NCI-H128 (cell line): ENCODE results near the gene ANKRD11.
"Not testable (repeated sequence)": the region's sequence is repeated elsewhere in the genome, so short reads cannot be mapped to it uniquely, and the experiment has no call there.

Experiments used
- DNase-seq: peaks from one replicate; lab custom pipeline; 2025; ENCODE audit not compliant: unreplicated experiment; lab: John Stamatoyannopoulos, UW

Gene ANKRD11

GRCh38 chr16:89409161-89409711, 81.1 kb downstream of the ANKRD11 start:
- no peak for DNase-seq

GRCh38 chr16:89408315-89408714, 82.0 kb downstream of the ANKRD11 start:
- no peak for DNase-seq

- DNase-seq = no peak
These were observed 82.4 kb downstream of the ANKRD11 start for GRCh38 chr16:89407925-89408300.

GRCh38 chr16:89407282-89407924, 83.0 kb downstream of the ANKRD11 start:
- no peak for DNase-seq

GRCh38 chr16:89406277-89406888, 84.0 kb downstream of the ANKRD11 start:
- DNase-seq = no peak

- no peak for DNase-seq
These were observed 85.8 kb downstream of the ANKRD11 start for GRCh38 chr16:89404561-89404960.

GRCh38 chr16:89402962-89403361, 87.4 kb downstream of the ANKRD11 start:
- DNase-seq = no peak

GRCh38 chr16:89401641-89402445, 88.5 kb downstream of the ANKRD11 start:
- no peak for DNase-seq

- DNase-seq = no peak
These were observed 89.2 kb downstream of the ANKRD11 start for GRCh38 chr16:89401205-89401604.

- DNase-seq = no peak
These were observed 89.6 kb downstream of the ANKRD11 start for GRCh38 chr16:89400740-89401139.

- no peak for DNase-seq
These were observed 91.4 kb downstream of the ANKRD11 start for GRCh38 chr16:89398924-89399323.

- DNase-seq = no peak
These were observed 93.0 kb downstream of the ANKRD11 start for GRCh38 chr16:89397331-89397861.

GRCh38 chr16:89396156-89396555, 94.2 kb downstream of the ANKRD11 start:
- no peak for DNase-seq

- DNase-seq = no peak
These were observed 94.9 kb downstream of the ANKRD11 start for GRCh38 chr16:89395150-89396142.

GRCh38 chr16:89393738-89394406, 96.5 kb downstream of the ANKRD11 start:
- no peak for DNase-seq

GRCh38 chr16:89392881-89393737, 97.3 kb downstream of the ANKRD11 start:
- no peak for DNase-seq

- DNase-seq = not testable (repeated sequence)
These were observed 100.2 kb downstream of the ANKRD11 start for GRCh38 chr16:89390224-89390583.

- DNase-seq = not testable (repeated sequence)
These were observed 100.7 kb downstream of the ANKRD11 start for GRCh38 chr16:89389504-89390223.
